HG02678 (cell line): ENCODE data around the gene ERH.

Source experiments
- ATAC-seq: cut with Tn5 transposase; IDR thresholded peaks from one replicate; pipeline ENCODE4 v1.9.1; 2021; ENCODE audit warnings: mild to moderate bottlenecking, moderate library complexity; ENCODE audit not compliant: unreplicated experiment

ERH gene

DNA sequence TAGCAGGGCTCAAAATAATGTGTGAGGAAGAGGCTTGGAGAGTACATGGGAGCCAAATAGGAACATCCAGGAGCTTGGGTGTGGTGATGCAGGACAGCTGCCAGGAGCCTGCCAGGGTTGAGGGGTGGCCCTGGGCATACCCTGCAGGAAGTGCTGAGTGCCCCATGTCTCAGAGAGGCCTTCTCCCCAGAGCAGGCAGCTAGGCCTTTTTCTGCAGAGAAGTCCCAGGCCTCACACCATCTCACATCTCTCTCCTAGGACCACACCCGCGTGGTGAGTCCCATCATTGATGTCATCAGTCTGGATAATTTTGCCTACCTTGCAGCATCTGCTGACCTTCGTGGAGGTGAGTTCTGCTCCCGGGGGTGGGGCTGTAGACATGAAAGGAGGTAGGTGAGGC, 66.9 kb downstream of the ERH start:
- no peak for ATAC-seq
